K562 (cell line): ENCODE results near the gene GLTPD2. TPM values are rescaled to one million over a fixed set of nuclear protein-coding genes. Genes with fewer than 3 reads are reported as not detected.

Experiments used
- BRD4 ChIP-seq: fragments of 200-600 bp; sonication (generic); IDR thresholded peaks from 2 replicates; pipeline ENCODE4 v1.6.1; 2017; ENCODE audit warnings: inconsistent platforms
- CBFA2T3 ChIP-seq: fragments of 450-650 bp; IDR thresholded peaks from 2 replicates; pipeline ENCODE4 v1.6.1; 2017
- JUNB ChIP-seq: fragments of 450-650 bp; formaldehyde crosslinking; conservative IDR thresholded peaks from 2 replicates; pipeline ENCODE4 v1.4.0; 2020; ENCODE audit warnings: mild to moderate bottlenecking
- L3MBTL2 ChIP-seq: fragments of 450-650 bp; IDR thresholded peaks from 2 replicates; pipeline ENCODE4 v1.6.1; 2016; ENCODE audit warnings: mild to moderate bottlenecking, moderate library complexity
- LARP7 ChIP-seq: fragments of 450-650 bp; IDR thresholded peaks from 2 replicates; pipeline ENCODE4 v1.6.1; 2016
- MCM2 ChIP-seq: fragments of 450-650 bp; IDR thresholded peaks from 2 replicates; pipeline ENCODE4 v1.6.1; 2017; ENCODE audit warnings: low read depth, mild to moderate bottlenecking
- NCOA6 ChIP-seq: fragments of 450-650 bp; IDR thresholded peaks from 2 replicates; pipeline ENCODE4 v1.6.1; 2017; ENCODE audit warnings: mild to moderate bottlenecking
- NR1H2 ChIP-seq: sonication (generic); formaldehyde crosslinking; IDR thresholded peaks from 2 replicates; pipeline ENCODE4 v1.4.0; 2020; ENCODE audit warnings: mild to moderate bottlenecking, missing genetic modification reagents
- TAF1 ChIP-seq: IDR thresholded peaks from 2 replicates; pipeline ENCODE4 v1.6.1; 2011; ENCODE audit warnings: mild to moderate bottlenecking, low read length, moderate library complexity; ENCODE audit not compliant: insufficient read depth, control insufficient read depth, severe bottlenecking; ENCODE audit errors: extremely low read depth
- TFE3 ChIP-seq: fragments of 450-650 bp; formaldehyde crosslinking; IDR thresholded peaks from 2 replicates; pipeline ENCODE4 v1.4.0; 2020; ENCODE audit warnings: mild to moderate bottlenecking, mixed read lengths
- ZNF586 ChIP-seq: fragments of 450-650 bp; formaldehyde crosslinking; conservative IDR thresholded peaks from 2 replicates; pipeline ENCODE4 v1.4.0; 2020; ENCODE audit warnings: mild to moderate bottlenecking, moderate library complexity
- ZNF764 ChIP-seq: fragments of 250-450 bp; sonication (Bioruptor Pico); IDR thresholded peaks from 2 replicates; pipeline ENCODE4 v1.4.0; 2020; ENCODE audit warnings: low read depth, mild to moderate bottlenecking, moderate library complexity
- ZSCAN29 ChIP-seq: fragments of 450-650 bp; IDR thresholded peaks from 2 replicates; pipeline ENCODE4 v1.6.1; 2017
- polyA plus RNA-seq, 8 experiments: library from polyadenylated mRNA; depleted of rRNA in 4 of 8; stranded (reverse) in 5 of 8; unstranded in 3 of 8; fragments of >200 nt; fragmentation: Nextera tagmentation in 2 of 8; fragmentation: Illumina TruSeq in 1 of 8; extraction: Ambion mirVana in 2 of 8; extraction: Trizol in 1 of 8; gene quantifications; 2 replicates each; pipeline versions ENCODE4 v1.2.1 to v1.2.3, GENCODE V29; 2011 to 2014; ENCODE audit warnings: inconsistent platforms in 1 of 8, missing spikeins in 1 of 8
- total RNA-seq, 7 experiments: library from RNA; depleted of rRNA in 6 of 7; stranded (reverse); fragments of >200 nt in 6 of 7; fragmentation: Illumina TruSeq in 2 of 7; extraction: Trizol in 2 of 7; gene quantifications; 2 replicates each; pipeline versions ENCODE4 v1.2.1 to v1.2.3, GENCODE V29; 2011 to 2021; ENCODE audit warnings: low replicate concordance in 1 of 7
- TF ChIP-seq, protein P1 (sequence below): fragments of 450-650 bp; formaldehyde crosslinking; IDR thresholded peaks from 2 replicates; pipeline ENCODE4 v1.4.0; 2020; ENCODE audit warnings: mild to moderate bottlenecking, moderate library complexity
- TF ChIP-seq, protein P2 (sequence below): sonication (generic); formaldehyde crosslinking; IDR thresholded peaks from 2 replicates; pipeline ENCODE4 v1.9.0; 2022; ENCODE audit warnings: mild to moderate bottlenecking, missing genetic modification reagents
- TF ChIP-seq, protein P3 (sequence below): sonication (generic); formaldehyde crosslinking; IDR thresholded peaks from 2 replicates; pipeline ENCODE4 v1.8.1; 2023; ENCODE audit warnings: mild to moderate bottlenecking, missing genetic modification reagents
- TF ChIP-seq, protein P4 (sequence below): fragments of 250-450 bp; sonication (Bioruptor Pico); IDR thresholded peaks from 2 replicates; pipeline ENCODE4 v1.8.0; 2021; ENCODE audit warnings: moderate library complexity, mild to moderate bottlenecking, inconsistent platforms
- TF ChIP-seq, protein P5 (sequence below): sonication (generic); formaldehyde crosslinking; IDR thresholded peaks from 2 replicates; pipeline ENCODE4 v1.8.0; 2022; ENCODE audit warnings: mild to moderate bottlenecking, missing genetic modification reagents

The GLTPD2 gene
- total and polyA plus RNA-seq, 9 of the 15 experiments (the other 6 are each of a cell fraction or from before 2014, with no cell fraction given) = not detected

- TF ChIP-seq BRD4 = no peak
- no peak for TF ChIP-seq ZNF586
- no peak for TF ChIP-seq TFE3 (CRISPR knock-in tag)
- TF ChIP-seq LARP7 = no peak
- TF ChIP-seq, protein P1, sequence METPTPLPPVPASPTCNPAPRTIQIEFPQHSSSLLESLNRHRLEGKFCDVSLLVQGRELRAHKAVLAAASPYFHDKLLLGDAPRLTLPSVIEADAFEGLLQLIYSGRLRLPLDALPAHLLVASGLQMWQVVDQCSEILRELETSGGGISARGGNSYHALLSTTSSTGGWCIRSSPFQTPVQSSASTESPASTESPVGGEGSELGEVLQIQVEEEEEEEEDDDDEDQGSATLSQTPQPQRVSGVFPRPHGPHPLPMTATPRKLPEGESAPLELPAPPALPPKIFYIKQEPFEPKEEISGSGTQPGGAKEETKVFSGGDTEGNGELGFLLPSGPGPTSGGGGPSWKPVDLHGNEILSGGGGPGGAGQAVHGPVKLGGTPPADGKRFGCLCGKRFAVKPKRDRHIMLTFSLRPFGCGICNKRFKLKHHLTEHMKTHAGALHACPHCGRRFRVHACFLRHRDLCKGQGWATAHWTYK (CRISPR knock-in tag) = no peak
- no peak for TF ChIP-seq TAF1
- TF ChIP-seq, protein P2, sequence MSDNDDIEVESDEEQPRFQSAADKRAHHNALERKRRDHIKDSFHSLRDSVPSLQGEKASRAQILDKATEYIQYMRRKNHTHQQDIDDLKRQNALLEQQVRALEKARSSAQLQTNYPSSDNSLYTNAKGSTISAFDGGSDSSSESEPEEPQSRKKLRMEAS = no peak
- no peak for TF ChIP-seq ZNF764 (CRISPR knock-in tag)
- TF ChIP-seq, protein P3, sequence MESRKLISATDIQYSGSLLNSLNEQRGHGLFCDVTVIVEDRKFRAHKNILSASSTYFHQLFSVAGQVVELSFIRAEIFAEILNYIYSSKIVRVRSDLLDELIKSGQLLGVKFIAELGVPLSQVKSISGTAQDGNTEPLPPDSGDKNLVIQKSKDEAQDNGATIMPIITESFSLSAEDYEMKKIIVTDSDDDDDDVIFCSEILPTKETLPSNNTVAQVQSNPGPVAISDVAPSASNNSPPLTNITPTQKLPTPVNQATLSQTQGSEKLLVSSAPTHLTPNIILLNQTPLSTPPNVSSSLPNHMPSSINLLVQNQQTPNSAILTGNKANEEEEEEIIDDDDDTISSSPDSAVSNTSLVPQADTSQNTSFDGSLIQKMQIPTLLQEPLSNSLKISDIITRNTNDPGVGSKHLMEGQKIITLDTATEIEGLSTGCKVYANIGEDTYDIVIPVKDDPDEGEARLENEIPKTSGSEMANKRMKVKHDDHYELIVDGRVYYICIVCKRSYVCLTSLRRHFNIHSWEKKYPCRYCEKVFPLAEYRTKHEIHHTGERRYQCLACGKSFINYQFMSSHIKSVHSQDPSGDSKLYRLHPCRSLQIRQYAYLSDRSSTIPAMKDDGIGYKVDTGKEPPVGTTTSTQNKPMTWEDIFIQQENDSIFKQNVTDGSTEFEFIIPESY = no peak
- TF ChIP-seq L3MBTL2 = no peak
- no peak for TF ChIP-seq NCOA6
- TF ChIP-seq MCM2 = no peak
- no peak for TF ChIP-seq ZSCAN29
- TF ChIP-seq, protein P4, sequence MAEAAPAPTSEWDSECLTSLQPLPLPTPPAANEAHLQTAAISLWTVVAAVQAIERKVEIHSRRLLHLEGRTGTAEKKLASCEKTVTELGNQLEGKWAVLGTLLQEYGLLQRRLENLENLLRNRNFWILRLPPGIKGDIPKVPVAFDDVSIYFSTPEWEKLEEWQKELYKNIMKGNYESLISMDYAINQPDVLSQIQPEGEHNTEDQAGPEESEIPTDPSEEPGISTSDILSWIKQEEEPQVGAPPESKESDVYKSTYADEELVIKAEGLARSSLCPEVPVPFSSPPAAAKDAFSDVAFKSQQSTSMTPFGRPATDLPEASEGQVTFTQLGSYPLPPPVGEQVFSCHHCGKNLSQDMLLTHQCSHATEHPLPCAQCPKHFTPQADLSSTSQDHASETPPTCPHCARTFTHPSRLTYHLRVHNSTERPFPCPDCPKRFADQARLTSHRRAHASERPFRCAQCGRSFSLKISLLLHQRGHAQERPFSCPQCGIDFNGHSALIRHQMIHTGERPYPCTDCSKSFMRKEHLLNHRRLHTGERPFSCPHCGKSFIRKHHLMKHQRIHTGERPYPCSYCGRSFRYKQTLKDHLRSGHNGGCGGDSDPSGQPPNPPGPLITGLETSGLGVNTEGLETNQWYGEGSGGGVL (CRISPR knock-in tag) = no peak
- TF ChIP-seq CBFA2T3 = no peak
- TF ChIP-seq, protein P5, sequence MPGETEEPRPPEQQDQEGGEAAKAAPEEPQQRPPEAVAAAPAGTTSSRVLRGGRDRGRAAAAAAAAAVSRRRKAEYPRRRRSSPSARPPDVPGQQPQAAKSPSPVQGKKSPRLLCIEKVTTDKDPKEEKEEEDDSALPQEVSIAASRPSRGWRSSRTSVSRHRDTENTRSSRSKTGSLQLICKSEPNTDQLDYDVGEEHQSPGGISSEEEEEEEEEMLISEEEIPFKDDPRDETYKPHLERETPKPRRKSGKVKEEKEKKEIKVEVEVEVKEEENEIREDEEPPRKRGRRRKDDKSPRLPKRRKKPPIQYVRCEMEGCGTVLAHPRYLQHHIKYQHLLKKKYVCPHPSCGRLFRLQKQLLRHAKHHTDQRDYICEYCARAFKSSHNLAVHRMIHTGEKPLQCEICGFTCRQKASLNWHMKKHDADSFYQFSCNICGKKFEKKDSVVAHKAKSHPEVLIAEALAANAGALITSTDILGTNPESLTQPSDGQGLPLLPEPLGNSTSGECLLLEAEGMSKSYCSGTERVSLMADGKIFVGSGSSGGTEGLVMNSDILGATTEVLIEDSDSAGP (CRISPR knock-in tag) = no peak
- no peak for TF ChIP-seq NR1H2 (CRISPR knock-in tag)
- TF ChIP-seq JUNB = no peak
Measured at GRCh38 chr17:4806777-4807604, 18.2 kb downstream of the GLTPD2 start, which contains the start of gene PLD2 (continued).
